Parathyroid adenoma (tissue), 2 donors: ENCODE results near the gene NFATC2.

Experiments
- H2AFZ ChIP-seq: fragments of 300-600 bp; sonication (generic); one replicate; pipeline ENCODE4 v1.7.0; 2017; ENCODE audit warnings: antibody characterized with exemption, mild to moderate bottlenecking
- H3K27ac ChIP-seq: fragments of 300-600 bp; sonication (generic); one replicate; pipeline ENCODE4 v1.7.0; 2017
- H3K27me3 ChIP-seq: fragments of 300-600 bp; sonication (generic); one replicate; pipeline ENCODE4 v1.7.0; 2017; ENCODE audit warnings: low read length; ENCODE audit not compliant: control insufficient read depth, insufficient read depth
- H3K36me3 ChIP-seq: fragments of 300-600 bp; sonication (generic); one replicate; pipeline ENCODE4 v1.7.0; 2017; ENCODE audit warnings: low read length; ENCODE audit not compliant: control insufficient read depth, insufficient read depth
- H3K4me1 ChIP-seq: fragments of 300-600 bp; sonication (generic); one replicate; pipeline ENCODE4 v1.7.0; 2017; ENCODE audit warnings: control low read depth
- H3K4me2 ChIP-seq: fragments of 300-600 bp; sonication (generic); one replicate; pipeline ENCODE4 v1.7.0; 2017; ENCODE audit warnings: low read length
- H3K4me3 ChIP-seq: fragments of 300-600 bp; sonication (generic); one replicate; pipeline ENCODE4 v1.7.0; 2017; ENCODE audit warnings: low read depth, low read length
- H3K79me2 ChIP-seq: fragments of 300-600 bp; sonication (generic); one replicate; pipeline ENCODE4 v1.7.0; 2017; ENCODE audit warnings: control low read depth
- H3K9ac ChIP-seq: fragments of 300-600 bp; sonication (generic); one replicate; pipeline ENCODE4 v1.7.0; 2017; ENCODE audit warnings: mild to moderate bottlenecking
- H3K9me3 ChIP-seq: fragments of 300-600 bp; sonication (generic); one replicate; pipeline ENCODE4 v1.7.0; 2017; ENCODE audit warnings: low read length; ENCODE audit not compliant: control insufficient read depth
- TF ChIP-seq, protein P1 (sequence below): fragments of 300-600 bp; sonication (generic); IDR thresholded peaks from one replicate; pipeline ENCODE4 v1.7.0; 2017; ENCODE audit warnings: antibody characterized with exemption, mild to moderate bottlenecking
- donor health status: primary hyperparathyroidism.

The NFATC2 gene

GRCh38 chr20:51535674-51536073 is 6.8 kb downstream of the NFATC2 start:
- Histone ChIP-seq H3K27ac (no peak overlapping the region), H3K4me3 (no peak overlapping the region), H3K9ac (no peak overlapping the region), H3K79me2 (no peaks in the 10 kb centered on the region), H3K4me1 (no peaks in the 10 kb centered on the region), H2AFZ (no peak overlapping the region), H3K4me2 (no peak overlapping the region), H3K27me3 (no peaks in the 10 kb centered on the region), H3K36me3 (no peaks in the 10 kb centered on the region), H3K9me3 (no peaks in the 10 kb centered on the region)
- TF ChIP-seq, protein P1, sequence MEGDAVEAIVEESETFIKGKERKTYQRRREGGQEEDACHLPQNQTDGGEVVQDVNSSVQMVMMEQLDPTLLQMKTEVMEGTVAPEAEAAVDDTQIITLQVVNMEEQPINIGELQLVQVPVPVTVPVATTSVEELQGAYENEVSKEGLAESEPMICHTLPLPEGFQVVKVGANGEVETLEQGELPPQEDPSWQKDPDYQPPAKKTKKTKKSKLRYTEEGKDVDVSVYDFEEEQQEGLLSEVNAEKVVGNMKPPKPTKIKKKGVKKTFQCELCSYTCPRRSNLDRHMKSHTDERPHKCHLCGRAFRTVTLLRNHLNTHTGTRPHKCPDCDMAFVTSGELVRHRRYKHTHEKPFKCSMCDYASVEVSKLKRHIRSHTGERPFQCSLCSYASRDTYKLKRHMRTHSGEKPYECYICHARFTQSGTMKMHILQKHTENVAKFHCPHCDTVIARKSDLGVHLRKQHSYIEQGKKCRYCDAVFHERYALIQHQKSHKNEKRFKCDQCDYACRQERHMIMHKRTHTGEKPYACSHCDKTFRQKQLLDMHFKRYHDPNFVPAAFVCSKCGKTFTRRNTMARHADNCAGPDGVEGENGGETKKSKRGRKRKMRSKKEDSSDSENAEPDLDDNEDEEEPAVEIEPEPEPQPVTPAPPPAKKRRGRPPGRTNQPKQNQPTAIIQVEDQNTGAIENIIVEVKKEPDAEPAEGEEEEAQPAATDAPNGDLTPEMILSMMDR = no peak

DNA sequence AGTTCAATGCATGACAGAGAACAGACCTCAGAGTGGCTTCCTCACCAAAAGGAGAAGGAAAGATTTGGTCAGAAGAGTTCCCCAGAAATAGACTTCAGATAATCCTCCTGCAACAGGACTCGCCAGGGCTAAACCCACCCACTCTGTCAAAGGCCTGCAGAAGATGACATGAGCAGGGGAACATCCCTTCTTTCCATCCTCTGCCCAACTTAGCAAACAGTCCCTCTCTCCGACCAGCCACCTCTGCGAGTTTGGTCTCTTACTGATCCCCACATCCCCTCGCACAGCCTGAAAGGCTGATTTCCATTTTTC is 7.5 kb downstream of the NFATC2 start:
- no peaks in the 10 kb centered on the region for H3K4me1 ChIP-seq

DNA sequence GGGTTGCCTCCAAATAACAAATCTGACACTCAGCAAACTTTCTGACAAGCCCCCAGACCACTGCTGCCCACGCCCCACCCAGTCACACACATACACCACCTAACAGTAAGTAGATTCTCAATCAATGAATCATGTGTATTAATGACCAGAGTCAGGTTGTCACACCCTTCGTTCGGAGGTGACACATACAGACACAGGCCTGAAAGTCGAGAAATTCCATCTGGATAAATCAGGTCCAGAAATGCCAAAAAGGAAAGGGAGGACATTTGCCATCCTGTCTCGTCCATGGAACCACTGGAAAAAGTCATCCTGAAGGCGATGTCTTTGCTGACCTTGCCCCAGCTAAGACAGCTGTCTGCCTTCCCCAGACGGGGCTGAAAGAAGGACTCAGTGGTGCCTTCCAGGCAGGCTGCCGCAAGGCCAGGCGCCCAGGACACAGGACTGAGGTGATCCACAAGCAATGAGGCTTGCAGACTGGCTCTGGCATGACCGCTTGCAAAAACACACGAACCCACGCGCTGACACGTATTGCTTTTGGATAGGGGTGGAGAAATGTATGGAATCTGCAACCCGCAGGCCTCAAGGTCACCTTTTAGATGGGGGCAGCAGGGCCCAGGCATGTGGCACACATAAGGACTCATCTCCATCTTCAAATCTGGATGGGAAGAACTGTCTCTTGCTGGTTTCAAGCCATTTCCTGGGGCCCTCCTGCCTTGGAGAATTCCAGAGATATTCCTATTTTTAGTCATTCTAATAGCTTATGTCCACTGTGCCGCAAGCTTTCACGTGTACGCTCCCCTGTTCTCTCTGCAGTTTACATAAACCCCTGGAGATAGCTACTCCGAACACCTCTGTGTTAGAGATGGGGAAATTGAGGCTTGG is 9.0 kb downstream of the NFATC2 start:
- Histone ChIP-seq H3K4me1 (no peaks in the 10 kb centered on the region), H3K4me3 (no peak overlapping the region), H3K27ac (no peak overlapping the region), H3K79me2 (no peaks in the 10 kb centered on the region), H3K9me3 (no peaks in the 10 kb centered on the region), H3K9ac (no peak overlapping the region), H2AFZ (no peak overlapping the region), H3K27me3 (no peaks in the 10 kb centered on the region), H3K36me3 (no peaks in the 10 kb centered on the region), H3K4me2 (no peak overlapping the region)
- TF ChIP-seq, protein P1 = no peak

More for the DNA sequence above, 7.5 kb downstream of the NFATC2 start:
- Histone ChIP-seq H2AFZ (no peak overlapping the region), H3K36me3 (no peaks in the 10 kb centered on the region), H3K4me2 (no peak overlapping the region), H3K27ac (no peak overlapping the region), H3K9me3 (no peaks in the 10 kb centered on the region), H3K4me3 (no peak overlapping the region), H3K27me3 (no peaks in the 10 kb centered on the region), H3K9ac (no peak overlapping the region), H3K79me2 (no peaks in the 10 kb centered on the region)
- TF ChIP-seq, protein P1 = no peak

DNA sequence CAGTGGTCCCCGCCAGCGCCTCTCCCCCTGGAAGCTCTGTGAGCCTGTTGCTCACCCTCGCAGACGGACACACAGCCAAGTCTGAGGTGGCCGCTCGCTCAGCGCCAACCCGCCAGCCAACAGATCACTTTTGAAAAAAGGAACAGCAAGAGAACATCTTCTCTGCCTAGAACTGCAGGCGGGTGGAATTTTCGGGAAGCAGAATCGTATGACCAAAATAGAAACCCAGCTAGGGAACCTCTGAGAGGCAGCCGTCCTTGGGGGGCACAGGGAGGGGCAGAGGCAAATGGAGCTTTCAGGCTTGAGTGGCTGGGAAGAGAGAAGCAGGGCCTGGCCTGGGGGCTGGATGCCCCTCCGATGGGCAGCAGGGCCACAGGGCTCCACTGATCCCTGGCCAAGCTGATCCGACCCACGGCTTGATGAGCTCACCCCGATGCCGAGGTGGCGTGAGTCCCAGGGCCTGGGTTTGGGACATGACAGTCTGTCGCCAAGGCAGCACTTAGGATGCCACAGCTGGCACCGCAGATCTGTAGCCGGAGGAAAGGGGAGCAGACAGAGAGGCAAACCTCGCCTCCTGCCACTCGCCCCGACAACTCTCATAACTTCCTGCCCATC is 9.8 kb downstream of the NFATC2 start:
- Histone ChIP-seq H3K36me3 (no peaks in the 10 kb centered on the region), H3K9ac (no peak overlapping the region), H2AFZ (no peak overlapping the region), H3K9me3 (no peaks in the 10 kb centered on the region), H3K79me2 (no peaks in the 10 kb centered on the region), H3K4me3 (no peak overlapping the region), H3K27ac (no peak overlapping the region), H3K4me2 (no peak overlapping the region), H3K4me1 (no peaks in the 10 kb centered on the region), H3K27me3 (no peaks in the 10 kb centered on the region)
- TF ChIP-seq, protein P1 = no peak
